GM12874 (cell line): ENCODE measurements around the gene ANXA6.

Experiments
- TF ChIP-seq, protein P1 (sequence below): IDR thresholded peaks from 2 replicates; pipeline ENCODE4 v1.5.1; 2011; ENCODE audit warnings: low read depth, mild to moderate bottlenecking, control low read depth, low read length, moderate library complexity; ENCODE audit not compliant: insufficient read depth

Gene ANXA6

DNA sequence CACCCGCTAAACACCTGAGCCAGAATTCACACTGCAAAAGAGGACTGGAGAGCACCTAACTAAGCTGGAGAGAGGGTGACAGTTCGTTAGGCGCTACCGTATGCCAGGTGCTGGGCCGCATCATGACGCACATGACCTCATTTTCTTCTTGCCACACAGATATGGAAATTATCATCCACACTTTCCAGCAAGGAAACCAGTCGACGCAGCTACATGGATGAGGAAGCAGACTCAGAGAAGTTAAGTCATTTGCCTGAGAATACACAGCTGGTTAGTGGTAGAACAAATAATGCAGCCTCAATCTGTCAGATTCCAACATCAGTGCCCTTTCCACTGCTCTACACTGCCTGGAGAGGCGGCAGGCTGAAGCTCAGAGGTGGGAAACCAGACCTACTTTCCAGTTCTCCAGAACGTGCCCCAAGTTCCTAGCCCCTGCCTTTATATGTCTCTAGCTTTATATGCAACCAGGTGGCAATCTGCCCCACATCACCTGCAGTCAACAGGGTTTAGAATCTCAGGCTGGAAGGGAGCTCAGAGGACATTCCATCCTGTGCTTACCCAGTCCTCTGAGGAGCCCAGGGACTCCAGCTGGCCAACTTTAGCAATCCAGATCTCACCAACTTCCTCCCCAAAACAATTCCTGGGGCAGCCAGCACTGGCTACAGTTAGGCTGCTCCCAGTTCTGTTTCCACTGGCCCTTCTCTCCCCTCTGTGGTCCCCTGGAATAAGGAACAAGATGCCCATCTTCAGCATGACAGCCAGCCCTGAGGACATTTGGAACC is 85.5 kb downstream of the ANXA6 start:
- TF ChIP-seq, protein P1, sequence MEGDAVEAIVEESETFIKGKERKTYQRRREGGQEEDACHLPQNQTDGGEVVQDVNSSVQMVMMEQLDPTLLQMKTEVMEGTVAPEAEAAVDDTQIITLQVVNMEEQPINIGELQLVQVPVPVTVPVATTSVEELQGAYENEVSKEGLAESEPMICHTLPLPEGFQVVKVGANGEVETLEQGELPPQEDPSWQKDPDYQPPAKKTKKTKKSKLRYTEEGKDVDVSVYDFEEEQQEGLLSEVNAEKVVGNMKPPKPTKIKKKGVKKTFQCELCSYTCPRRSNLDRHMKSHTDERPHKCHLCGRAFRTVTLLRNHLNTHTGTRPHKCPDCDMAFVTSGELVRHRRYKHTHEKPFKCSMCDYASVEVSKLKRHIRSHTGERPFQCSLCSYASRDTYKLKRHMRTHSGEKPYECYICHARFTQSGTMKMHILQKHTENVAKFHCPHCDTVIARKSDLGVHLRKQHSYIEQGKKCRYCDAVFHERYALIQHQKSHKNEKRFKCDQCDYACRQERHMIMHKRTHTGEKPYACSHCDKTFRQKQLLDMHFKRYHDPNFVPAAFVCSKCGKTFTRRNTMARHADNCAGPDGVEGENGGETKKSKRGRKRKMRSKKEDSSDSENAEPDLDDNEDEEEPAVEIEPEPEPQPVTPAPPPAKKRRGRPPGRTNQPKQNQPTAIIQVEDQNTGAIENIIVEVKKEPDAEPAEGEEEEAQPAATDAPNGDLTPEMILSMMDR = no peak

DNA sequence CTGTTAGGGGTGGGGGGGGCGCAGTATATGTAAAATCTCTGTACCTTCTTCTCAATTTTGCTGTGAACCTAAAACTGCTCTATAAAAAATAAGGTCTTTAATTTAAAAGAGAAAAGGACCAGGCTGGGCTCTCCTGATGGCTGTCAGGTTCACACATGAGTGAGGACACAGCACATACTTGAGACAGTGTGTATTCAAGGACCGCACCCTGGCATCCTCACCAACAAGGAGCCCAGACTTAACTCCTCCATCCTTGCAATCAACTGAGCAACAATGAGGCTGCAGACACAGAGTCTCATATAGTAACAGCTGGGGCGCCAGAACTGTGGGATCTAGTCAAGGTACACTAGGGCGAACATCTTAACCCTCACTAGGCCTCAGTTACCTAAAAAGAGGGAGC is 86.6 kb downstream of the ANXA6 start:
- TF ChIP-seq, protein P1 = no peak

DNA sequence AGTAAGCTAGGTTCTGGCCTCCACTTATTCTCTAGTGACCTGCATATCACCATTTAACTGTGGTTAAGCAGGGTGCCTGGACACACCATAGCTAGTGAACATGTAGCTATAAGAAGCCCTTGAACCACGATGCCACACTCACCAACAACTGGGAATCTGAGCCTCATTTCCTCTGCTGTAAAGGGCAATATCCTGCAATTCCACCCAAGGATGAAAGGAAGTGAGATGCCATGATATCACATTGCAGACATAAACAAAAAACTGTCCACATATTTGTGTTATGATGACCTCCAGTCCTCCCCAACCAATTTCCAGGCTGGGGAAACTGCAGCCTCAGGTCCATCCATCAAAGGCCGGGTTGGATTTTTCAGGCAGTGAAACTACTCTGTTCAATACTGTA is 87.1 kb downstream of the ANXA6 start:
- TF ChIP-seq, protein P1 = no peak

DNA sequence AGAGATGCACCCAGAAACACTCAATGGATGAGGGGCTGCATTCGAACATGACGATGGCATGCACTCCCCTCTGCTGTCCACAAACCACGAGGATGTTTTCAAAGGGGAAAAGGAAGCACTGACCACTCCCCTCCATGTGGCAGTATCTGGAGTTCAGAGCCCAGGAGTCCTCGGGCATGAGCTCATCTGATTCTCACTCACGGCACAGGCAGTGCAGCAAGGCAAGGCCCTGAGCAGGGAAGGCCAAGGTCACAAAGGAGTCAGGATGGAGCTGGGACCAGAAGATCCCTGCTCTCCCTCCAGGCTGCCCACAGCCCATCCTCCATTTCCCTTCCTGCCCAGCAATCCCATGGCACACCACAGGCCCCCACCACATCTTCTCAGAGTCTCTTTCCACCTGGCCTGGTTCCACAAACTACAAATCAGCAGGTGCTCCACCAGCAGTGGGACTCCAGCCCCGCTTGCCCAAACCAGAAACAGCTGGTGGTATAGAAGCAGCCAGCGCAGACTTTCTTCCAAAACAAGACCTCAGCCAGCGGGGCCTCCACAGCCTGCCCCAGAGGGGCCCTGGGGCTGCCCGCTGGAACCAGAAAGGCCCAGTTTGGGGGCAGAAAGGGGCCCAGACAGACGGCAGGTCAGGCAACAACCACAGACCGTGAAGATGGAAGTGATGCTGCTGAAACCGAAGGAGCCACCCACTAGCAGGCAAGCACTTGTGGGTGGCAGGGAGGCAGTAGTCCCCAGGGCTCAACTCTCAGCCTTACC is 89.0 kb downstream of the ANXA6 start:
- TF ChIP-seq, protein P1 = no peak

DNA sequence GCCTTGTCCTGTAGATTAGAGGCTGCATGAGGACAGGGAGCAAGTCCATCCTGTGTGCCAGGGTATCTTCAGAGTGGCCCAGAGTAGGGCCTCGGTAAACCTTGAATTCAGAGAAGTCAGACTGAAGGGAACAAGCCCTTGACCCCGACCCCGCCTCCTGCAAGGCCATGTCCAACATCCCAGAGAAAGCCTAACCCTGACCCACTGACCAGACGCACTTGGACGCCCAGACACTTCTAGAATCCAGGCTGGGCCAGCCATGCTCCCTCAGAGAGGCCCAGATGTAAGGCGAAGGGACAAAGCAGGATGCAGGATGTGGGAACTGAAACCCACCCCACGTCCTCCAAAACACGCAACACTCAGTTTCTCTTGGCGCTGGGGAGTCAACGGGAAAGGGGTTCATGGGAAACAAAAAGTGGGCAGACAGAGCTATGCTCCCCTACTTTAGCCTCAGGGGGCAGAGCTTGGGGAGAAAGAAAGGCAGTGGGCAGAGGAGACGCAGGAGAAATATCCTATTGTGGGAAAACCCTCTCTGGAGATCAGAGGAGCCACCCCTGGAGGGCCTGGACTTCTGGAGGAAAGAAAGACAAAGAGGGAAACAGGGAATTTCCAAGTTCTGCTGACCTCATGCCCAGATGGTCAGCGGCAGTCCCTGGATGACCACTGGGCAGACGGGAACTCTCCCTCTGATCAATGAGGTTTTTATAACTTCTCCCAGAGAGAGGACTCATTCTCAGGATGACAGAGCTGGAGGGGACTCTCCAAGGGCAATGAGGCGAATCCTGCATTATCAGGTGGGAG is 89.7 kb downstream of the ANXA6 start:
- TF ChIP-seq, protein P1 = no peak

DNA sequence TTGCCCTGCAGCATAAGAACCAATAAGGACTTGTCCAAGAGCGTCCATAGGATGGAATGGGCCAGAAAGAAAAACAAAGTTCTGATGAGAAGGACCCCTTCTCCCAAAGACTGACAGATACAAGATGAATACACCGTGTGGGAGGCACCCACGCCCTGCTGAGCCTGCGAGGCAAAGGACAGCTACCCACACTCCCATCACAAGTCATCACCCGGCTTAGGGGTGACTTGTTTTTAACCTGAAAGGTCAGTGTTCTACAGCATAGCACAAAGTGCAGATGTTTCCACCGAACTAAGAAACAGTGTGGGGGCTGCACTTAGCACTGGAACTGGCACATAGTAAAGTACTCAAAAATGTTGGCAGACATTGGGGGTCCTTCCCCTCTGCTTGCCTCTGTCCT is 90.7 kb downstream of the ANXA6 start:
- TF ChIP-seq, protein P1 = no peak

DNA sequence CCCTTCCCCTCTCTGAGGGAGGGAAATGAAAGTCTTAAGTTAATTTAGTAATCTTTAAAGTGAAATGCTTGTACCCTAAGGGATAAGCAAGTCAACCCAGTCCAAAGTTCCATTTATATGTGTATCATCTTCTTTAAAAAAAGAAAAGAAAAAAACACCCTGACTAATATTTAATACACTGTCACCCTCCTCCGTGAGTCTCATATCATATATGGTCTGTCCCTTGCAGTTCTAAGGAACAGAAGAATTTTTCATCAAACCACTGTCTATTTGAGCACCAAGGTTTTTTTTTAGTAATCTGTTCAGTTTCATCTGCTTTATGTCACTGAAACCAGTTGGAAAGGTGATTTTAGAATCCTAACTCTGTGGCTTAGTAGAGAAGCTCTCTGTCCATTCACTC is 92.0 kb downstream of the ANXA6 start:
- TF ChIP-seq, protein P1 = no peak
